NCI-H1048 (cell line): ENCODE results near the gene AGBL5.
"Not testable (repeated sequence)": the region's sequence is repeated elsewhere in the genome, so short reads cannot be mapped to it uniquely, and the experiment has no call there.

Source experiments
- DNase-seq: peaks from one replicate; lab custom pipeline; 2025; lab: John Stamatoyannopoulos, UW

Gene AGBL5

DNA sequence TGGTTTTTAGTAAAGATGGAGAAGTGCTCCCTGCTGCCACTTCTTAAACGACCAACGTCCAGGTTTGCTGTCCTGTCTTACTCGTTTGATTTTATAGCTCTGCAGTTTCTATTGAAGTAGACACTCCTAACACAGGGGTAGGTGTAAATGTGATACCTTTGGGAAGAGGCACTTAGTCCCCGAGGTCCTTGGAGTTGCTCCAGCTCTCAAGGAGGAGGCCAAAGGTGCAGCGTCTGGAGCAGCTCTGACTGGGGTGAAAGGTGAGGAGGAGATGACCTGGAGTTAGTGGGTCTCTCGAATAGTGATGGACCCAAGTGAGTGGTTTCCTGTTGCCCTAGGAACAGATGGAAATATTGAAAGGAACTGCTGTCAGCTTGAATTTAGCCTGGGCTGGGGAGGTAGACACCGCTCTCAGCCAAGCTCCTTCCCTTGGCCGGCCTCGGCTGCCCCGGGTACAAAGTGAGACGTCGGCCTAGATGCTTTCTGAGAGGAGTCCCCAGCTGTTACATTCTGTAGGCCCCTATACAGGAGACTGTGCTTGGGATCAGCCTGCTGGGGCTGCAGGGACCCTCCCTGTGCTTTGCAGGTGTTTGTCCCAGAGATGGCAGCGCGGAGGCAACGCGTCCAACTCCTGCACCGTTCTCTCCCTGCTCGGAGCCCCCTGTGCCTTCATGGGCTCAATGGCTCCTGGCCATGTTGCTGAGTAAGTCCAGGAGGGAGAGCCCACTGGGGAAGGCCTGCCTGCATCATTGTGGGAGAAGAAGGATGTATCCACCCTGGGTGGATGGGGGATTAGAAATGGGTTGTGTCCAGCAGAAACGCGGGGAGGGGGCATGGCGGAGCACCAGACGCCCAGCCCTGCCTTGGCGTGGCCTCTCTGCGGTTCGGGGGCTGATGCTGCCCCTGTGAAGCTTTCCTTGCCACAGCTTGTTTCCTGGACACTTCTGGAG is 40.6 kb downstream of the AGBL5 start:
- no peak for DNase-seq

DNA sequence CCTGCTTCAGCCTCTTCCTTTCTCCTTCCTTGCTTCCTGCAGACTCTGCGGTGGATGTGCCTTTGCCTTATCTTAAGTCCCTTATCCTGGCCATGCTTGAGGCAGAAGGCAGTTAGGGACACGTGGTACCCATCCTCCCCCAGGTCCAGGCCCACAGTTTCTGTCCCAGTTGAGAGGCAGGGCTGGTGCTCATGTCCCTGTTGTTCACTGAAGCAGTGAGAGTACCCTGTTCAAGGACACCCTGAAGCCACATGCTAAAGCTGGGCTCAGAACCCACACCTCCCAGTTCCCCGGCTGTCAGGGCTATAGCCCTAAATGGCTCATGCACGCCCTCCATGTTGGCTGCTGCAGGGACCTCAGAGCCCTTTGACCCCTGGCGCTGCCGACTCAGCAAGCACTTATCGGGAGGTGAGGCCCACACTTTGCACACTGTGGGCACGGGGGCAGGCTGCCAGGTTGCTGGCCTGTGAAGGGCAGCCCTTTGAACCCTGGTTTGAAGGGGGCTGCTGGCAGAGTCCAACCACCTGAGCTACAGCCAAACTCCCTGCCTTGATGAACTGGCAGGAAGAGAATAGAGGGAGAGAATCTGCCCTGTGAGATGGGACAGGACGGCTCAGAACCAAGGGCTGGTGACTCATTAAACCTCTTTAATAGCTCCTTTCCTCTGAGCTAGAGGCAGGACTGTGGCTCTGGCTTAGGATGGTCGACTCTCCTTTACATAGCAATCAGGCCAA is 41.4 kb downstream of the AGBL5 start:
- no peak for DNase-seq

DNA sequence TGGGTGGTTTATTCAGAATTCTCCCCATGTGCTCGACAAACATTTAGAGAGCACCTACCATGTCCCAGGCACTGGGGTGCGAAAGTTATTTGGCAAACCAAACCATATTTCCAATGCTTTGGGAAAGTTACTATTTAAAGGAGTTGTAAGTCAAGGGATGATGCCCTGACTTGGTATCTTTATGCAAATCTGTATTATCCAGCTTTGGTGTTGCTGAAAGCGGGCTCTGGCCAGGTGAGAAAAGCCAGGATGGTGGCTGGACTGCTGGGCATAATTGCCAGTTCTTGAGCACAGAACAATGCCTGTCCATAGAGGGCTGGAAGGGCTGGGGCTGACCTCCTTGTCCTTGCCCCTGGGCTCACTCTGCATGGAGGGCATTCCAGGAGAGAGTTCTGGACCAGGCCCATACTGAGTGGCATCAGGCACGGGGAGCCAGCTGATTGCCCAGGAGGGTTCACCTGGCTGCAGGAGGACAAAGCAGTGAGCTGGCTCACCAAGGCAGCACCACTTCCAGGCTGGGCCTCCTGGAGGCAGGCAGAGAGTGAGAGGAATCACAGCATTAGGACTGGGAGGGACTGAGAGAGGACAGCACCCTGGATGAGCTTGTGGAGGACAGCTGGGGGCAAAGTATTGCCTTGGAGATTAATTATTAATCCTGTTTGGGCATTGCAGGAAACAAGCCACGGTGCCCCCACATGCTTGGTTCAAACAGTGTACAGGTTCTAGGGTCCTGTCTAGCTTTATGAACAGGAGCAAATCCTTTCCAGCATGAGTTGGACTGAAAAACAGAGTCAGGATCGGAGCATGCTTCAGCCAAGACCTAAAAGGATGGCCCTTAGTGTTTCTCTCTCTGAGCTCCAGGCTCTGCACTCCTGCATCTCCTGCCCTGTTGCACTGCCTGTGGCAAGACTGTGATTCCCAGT is 42.2 kb downstream of the AGBL5 start:
- no peak for DNase-seq

DNA sequence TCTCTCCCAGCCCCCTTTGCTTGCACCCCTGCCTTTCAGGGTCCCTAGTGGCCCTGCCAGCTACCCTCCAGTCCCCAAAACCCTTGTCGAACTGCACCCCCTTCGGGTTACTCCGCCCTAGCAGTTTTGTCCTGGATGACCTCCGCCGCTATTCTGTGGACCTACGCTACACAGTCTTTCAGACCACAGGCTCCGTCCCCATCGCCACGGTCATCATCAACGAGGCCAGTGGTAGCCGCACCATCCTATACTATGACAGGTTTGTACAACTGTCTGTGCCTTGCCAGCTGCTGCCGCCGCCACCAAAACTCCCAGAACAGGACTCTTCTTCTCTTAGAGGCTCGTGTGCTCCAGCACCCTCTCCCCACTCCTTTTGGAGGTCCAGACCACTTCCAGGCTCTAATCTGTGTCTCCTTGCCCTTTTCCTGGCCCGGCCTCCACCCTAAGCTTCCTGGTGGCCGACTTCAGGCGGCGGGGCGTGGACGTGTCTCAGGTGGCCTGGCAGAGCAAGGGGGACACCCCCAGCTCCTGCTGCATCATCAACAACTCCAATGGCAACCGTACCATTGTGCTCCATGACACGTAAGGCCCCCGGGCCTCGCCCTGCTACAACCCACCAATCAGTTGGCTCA is 43.0 kb downstream of the AGBL5 start:
- no peak for DNase-seq

DNA sequence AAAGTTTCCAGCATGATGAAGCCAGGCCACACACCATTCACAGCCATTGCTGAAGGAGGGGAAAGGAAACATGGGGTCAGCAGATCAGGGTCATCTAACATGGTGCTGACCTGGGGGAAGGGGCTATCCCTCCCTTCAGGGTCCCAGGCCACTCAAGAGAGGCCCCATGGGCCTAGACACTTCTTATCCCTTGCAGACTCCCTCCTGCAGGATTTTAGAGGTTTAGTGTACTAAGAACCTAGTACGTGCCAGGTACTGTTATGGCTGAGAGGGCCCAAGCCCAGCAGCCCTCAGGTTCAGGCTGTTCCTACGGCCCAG is 43.9 kb downstream of the AGBL5 start:
- DNase-seq: no peak

DNA sequence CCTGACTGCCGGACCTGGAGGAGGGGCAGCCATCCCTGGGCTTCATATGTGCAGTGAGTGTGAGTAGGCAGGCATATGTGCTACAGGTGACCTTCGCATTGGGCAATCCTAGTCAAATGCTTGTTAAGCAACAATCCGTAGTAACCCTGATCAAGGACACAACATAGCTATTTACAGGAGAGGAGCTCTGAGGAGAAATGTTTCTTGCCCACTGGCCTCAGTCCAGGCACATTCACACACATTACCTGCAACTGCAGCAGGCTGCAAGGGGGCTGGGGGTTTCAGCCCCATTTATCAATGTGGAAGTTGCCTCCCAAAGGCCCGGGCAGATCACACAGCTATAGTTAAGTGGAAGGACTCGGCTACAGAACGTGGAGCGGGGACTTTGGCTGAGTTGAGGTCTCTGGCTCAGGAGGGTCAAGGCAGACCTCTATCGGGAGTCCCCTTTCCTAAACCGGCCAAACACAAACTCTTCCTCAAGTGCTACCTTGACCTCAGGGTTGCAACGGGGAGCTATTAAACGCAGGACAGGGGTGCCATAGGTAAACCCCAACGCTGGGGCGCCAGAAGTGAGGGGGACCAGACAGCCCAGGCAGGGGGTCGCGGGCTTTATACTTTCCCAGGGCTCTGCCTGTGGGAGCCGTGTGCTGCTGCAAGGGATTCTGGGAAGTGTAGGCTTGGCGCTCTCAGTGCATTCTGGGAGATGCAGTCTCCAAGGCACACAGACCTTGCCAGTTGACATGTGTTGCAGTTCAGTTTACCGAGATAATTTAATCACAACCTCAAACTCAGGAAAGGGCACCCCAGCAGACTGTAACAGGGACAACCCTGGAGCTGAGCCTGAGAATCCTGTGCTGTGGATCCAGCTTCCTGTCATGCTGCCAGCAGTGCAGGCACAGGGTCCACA is 44.5 kb downstream of the AGBL5 start:
- DNase-seq: no peak

DNA sequence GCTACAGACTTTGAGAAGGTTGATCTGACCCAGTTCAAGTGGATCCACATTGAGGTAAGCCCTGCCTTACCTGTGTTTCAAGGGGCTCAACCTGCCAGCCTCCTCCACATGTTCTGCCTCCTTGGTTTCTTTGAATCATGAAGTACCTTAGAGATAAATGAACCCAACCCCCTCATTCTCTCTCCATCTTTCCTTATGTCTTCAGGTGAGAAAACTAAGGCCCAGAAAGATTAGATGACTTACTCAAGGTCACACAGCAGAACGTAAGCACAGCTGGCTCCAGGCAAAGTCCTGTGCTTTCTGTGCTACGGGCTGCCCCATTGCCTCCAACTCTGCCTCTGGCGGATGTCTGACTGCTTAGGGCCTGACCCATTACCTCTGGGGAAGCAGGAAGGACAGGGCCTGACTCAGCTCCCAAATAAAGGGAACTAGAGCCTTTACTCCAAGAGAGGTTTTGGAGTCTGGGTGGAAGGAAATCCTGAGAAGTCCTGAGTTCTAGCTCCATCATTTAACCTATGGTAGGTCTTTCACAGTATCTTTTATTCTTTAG is 45.4 kb downstream of the AGBL5 start:
- no peak for DNase-seq

DNA sequence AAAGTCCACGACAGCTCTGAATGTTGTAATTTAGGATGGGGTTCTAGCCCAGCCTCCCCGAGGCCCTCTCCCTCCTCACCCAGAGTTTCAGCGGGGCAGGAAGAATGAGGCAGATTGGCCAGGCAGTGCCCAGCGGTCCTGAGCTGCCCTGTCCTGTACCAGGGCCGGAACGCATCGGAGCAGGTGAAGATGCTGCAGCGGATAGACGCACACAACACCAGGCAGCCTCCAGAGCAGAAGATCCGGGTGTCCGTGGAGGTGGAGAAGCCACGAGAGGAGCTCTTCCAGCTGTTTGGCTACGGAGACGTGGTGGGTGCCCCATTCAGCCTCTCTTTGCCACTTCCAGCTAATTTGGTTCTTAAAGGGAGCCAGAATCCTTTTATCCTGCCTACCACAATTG is 45.9 kb downstream of the AGBL5 start:
- DNase-seq: no peak

DNA sequence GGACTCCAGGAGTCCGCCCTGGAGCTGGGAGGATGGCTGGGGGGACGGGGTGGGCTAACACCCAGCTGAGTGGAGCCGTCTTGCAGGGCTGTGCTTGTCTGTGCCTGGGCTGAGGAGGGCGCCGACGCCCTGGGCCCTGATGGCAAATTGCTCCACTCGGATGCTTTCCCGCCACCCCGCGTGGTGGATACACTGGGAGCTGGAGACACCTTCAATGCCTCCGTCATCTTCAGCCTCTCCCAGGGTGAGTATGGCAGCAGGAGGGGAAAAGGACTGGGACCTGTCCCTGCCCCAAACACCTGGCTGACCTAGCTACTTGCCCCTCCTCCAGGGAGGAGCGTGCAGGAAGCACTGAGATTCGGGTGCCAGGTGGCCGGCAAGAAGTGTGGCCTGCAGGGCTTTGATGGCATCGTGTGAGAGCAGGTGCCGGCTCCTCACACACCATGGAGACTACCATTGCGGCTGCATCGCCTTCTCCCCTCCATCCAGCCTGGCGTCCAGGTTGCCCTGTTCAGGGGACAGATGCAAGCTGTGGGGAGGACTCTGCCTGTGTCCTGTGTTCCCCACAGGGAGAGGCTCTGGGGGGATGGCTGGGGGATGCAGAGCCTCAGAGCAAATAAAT is 48.0 kb downstream of the AGBL5 start:
- DNase-seq: no peak

DNA sequence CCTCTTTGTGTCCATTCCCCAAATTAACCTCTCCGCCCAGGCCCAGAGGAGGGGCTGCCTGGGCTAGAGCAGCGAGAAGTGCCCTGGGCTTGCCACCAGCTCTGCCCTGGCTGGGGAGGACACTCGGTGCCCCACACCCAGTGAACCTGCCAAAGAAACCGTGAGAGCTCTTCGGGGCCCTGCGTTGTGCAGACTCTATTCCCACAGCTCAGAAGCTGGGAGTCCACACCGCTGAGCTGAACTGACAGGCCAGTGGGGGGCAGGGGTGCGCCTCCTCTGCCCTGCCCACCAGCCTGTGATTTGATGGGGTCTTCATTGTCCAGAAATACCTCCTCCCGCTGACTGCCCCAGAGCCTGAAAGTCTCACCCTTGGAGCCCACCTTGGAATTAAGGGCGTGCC is 48.6 kb downstream of the AGBL5 start:
- DNase-seq: no peak

DNA sequence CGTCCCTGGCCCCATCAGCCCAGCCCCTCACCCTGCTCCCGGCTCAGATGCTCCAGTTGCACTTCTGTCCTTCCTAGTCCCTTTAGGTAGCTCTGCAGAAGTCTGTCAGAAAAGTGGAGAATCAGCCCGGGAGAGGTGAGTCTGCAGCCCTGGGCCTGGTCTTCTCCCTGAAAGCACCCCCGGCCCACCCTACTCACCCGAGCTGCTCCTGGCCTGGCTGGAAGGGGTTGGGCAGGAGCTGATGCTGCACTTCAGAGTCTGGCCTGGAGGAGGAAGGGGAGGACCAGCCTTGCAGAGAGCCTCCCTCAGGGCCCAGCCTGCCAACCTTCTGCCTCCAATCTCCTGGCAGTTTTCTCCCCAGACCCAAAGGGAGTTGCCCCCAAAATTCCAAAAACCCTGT is 50.9 kb downstream of the AGBL5 start:
- DNase-seq: no peak

DNA sequence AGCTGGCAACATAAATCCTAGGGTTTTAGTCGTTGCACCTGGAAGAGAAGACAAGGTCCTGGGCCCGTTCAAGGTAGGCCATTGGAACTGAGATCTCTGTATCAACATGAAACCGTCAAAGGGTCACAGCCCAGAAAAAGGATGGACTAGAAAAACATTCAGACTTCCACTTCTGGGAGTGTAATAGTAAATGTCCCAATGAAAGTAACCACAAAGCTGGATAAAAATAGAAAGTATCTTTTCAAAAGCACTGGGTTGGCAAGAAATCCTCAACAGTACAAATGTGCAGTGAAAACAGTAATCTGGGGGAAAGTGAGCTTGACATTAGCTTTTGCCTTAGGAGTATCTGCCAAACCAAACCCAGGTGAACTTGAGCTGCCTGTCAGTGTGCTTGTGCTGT is 54.5 kb downstream of the AGBL5 start:
- DNase-seq: no peak

DNA sequence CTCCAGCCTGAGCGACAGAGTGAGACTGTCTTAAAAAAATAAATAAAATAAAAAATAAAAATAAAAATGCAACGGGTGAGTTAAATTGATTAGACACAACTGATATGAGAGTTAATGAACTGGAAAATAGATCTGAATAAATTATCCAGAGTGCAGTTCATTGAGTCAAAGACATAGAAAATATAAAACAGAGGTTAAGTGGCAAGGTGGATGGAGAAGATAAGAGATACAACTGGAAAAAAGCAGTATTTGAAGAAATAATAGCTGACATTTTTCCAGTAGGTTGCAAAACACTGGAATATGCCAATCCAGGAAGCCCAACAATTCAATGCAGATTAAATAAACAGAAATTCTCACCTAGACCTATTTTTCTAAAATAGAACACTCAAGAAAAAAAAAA is 56.8 kb downstream of the AGBL5 start:
- no peak for DNase-seq

DNA sequence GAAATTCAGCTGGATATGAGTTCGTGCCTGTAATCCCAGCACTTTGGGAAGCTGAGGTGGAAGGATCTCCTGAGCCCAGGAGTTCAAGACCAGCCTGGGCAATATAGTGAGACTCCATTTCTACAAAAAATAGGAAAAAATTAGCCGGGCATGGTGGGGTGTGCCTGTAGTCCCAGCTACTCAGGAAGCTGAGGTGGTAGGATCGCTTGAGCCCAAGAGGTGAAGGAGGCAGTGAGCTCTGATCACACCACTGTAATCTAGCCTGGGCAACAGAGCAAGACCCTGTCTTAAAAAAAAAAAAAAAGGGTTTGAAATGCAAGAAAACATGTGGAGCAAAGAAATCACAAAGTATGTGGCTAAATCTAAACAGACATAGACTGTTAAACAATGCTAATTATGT is 57.6 kb downstream of the AGBL5 start:
- no peak for DNase-seq

DNA sequence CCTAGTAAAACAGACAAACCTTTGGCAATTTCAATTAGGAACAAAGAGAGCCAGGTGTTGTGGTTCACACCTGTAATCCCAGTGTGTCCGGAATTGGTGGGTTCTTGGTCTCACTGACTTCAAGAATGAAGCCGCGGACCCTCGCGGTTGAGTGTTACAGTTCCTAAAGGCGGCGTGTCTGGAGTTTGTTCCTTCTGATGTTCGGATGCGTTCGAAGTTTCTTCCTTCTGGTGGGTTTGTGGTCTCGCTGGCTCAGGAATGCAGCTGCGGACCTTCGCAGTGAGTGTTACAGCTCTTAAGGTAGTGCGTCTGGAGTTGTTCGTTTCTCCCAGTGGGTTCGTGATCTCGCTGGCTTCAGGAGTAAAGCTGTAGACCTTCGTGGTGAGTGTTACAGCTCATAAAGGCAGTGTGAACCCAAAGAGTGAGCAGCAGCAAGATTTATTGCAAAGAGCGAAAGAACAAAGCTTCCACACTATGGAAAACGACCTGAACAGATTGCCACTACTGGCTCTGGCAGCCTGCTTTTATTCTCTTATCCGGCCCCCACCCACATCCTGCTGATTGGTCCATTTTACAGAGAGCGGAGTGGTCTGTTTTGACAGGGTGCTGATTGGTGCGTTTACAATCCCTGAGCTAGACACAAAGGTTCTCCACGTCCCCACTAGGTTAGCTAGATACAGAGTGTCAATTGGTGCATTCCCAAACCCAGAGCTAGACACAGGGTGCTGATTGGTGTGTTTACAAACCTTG is 59.3 kb downstream of the AGBL5 start:
- not testable (repeated sequence) for DNase-seq

DNA sequence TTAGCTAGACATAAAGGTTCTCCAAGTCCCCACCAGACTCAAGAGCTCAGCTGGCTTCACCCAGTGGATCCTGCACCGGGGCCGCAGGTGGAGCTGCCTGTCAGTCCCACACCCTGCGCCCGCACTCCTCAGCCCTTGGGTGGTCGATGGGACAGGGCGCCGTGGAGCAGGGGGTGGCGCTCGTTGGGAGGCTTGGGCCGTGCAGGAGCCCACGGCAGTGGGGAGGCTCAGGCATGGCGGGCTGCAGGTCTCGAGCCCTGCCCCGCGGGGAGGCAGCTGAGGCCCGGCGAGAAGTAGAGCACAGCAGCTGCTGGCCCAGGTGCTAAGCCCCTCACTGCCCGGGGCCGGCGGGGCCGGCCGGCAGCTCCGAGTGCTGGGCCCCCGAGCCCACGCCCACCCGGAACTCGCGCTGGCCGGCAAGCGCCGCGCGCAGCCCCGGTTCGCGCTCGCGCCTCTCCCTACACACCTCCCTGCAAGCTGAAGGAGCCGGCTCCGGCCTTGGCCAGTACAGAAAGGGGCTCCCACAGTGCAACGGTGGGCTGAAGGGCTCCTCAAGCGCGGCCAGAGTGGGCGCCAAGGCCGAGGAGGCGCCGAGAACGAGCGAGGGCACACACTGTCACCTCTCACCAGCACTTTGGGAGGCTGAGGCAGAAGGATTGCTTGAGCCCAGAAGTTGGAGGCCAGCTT is 60.1 kb downstream of the AGBL5 start:
- not testable (repeated sequence) for DNase-seq

DNA sequence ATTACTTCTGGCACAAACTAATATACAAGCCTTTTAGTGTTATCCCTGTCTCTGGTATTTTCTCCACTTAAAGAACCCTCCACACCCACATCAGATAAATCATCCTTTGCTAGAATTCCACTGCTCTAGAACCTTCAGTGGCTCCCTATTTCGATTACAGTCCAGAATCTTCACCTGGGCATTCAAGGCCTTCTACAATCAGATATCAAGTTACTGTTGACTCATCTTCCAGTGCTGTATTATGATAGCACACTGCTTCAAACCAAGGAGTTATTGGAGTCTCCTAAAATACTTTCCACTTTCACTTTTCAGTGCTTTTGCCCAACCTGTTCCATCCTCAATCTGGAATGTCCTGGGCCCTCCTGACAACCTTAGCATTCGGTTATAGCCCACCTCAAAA is 64.1 kb downstream of the AGBL5 start:
- DNase-seq: no peak

DNA sequence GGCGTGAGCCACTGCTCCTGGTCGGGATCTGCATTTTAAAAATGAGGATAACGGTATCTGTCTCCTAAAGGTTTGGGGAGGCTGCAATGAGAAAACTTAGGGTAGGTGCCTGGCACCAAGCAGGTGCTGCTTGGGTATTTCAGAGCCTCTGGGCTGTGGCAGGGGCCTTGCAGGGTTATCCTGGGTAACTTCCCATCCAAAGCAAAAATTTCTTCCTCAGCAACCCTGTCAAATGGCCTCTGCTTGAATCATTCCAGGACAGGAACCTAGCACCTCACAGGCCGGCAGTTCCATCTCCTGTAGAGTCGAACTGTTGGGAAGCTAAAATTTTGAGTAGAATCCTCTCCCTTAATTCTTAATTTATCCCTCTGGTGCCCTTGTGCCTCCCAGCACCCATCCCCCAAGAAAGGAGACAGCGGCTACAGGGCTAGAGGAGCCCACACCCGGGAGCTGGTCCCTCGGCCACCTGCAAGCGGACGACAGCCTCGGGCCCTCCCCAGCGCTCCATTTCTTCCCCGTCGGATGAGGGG is 66.6 kb downstream of the AGBL5 start:
- no peak for DNase-seq
